NCI-H128 (cell line): ENCODE measurements around the gene TTLL10.
A peak's percentile ranks its signal among the peaks of the same experiment; 100 is the strongest.

Experiments used
- DNase-seq: peaks from one replicate; lab custom pipeline; 2025; ENCODE audit not compliant: unreplicated experiment; lab: John Stamatoyannopoulos, UW

Gene TTLL10

DNA sequence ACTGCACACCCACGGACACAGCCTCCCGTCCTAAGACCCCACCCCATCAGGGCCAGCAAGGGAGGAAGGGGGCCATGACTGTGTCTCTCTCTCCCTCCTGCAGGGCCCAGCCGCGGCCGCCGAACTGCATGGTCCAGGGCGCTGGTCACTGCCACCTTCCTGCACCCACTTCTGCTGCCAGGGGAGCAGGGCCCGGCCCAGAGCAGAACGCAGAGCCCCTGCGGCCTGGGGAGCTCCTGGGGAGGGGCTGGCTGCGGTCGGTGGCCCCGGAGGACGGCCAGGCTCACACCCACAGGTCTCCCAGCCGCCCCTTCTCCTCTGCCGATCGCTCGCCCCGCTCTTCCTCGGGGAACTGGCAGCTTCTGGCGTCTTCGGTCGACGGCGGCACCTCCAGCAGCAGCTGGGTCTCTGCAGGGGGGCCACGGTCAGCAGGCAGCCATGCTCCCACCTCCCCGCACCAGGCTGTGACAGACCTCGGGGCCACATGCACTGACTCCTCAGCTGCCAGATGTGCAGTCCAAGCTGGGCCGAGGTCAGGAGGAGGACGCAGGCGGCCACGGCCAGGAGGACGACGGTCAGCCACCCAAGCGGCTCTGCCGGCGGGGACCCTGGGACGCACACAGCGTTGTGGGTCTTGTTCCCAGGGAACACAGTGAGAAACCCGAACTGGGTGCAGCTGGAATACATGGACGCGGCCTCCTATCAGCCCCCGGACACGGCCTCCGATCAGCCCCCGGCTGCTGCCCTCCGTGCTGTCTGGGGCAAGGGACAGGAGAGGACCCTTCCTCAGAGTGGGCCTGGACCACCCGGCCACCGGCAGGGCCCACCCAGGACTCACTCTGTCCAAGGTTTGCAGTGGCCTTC lies 30.1 kb downstream of the TTLL10 start:
- no peak for DNase-seq

DNA sequence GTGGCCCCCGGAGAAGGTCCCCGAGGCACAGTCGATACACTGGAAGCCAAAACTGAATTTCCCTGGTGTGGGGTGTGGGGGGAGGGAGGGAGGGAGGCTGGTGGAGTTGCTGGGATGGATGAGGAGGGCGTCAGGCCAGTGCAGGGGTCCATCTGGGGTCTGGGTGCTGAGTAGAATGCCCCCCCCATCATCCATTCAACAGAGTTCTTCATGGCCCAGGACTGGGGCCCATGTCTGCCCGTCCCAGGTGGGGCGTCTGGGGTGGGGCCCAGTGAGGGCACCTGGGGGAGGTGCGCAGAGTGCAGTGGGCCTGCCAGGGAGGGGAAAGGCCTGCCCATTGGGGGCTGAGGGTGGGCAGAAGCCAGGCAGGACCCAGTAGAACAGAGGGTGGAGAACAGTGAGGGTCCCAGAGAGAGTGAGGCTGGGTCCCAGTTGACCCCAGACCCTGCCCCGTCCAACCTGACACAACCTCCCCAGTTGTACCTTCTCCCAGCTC lies 30.8 kb downstream of the TTLL10 start:
- no peak for DNase-seq

- DNase-seq, result no peak
These were observed 31.5 kb downstream of the TTLL10 start for GRCh38 chr1:1204998-1205768.

- no peak for DNase-seq
These were observed 32.2 kb downstream of the TTLL10 start for GRCh38 chr1:1205769-1206375.

GRCh38 chr1:1206376-1206965 lies 32.8 kb downstream of the TTLL10 start, which contains the start of gene TNFRSF18:
TSS of gene TNFRSF18 (minus strand) at chr1:1206592. CDS start at chr1:1206571, 21 bp downstream.
- DNase-seq, result peak; percentile 43

DNA sequence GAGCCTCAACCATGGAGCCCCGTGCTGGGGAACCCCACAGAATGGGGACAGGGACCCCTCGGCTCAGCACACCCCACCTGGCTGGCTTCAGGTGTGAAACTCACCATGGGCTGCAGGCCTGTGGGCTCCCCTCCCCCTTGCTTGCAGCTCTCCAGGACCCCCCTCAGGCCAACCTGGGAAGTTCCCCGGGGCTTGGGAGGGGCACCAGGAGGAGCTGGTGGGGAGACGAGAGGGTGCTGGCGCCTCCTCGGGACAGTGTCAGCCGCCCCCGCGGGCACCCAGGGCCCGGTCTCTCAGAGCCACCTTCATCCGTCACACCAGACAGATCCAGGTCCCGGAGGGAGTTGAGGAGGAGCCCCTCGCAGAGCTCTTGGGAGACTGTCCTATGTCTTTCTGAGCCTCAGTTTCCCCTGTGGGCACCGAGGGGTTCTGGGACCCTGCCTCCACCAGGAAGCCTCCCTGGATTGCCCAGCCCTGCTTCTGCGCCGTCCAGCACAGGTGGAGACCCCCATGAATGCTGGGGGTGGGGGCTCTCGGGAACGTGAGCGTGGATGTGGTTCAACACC lies 33.4 kb downstream of the TTLL10 start:
- DNase-seq, result no peak

DNA sequence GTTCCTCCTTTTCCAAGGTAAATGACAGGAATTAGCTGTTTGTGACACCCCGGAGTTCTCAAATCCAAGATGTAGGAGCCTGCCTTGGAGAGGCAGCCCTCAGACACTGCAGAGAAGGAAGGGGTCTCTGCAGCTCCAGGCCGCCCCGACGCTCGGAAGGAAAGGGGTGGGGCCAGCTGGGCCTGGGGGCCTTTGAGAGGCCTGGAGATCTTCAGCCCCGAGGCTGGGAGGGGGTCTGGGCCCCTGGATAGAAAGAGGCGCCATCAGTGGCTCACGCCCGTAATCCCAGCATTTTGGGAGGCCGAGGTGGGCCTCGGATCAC lies 33.9 kb downstream of the TTLL10 start:
- no peak for DNase-seq

DNA sequence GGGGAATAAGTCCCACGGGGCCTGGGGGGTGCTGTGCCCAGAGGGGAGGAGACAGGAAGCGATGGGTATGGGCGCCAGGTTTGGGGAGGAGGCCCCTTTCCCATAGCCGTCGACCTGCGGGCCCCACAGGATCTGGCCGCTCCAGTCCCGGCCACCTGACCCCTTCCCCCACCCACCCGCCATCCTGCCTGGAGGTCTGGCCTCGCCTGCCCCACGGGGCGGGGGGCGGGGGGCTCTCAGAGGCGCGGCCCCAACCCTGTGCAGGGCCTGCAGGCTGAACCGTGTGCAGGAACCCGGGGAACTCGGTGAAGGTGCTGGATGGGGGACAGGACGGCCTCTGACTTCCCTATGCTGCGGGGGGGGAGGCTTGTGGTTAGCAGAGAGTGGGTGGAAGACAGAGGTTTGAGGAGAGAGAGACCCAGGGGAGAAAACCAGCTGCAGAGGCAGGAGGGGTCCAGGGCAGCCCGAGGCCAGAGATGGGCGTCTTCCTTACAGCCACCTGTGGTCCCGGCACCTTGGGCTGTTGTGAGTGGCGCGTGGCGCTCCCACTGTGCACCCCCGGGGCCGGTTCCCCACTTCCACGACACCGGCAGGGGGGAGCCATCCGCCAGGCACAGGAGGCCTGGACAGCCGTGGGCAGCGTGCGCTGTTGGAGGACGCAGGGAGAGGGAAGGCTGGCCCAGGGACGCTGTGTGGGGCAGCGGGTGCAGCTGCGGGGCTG lies 35.2 kb downstream of the TTLL10 start:
- DNase-seq, result no peak

DNA sequence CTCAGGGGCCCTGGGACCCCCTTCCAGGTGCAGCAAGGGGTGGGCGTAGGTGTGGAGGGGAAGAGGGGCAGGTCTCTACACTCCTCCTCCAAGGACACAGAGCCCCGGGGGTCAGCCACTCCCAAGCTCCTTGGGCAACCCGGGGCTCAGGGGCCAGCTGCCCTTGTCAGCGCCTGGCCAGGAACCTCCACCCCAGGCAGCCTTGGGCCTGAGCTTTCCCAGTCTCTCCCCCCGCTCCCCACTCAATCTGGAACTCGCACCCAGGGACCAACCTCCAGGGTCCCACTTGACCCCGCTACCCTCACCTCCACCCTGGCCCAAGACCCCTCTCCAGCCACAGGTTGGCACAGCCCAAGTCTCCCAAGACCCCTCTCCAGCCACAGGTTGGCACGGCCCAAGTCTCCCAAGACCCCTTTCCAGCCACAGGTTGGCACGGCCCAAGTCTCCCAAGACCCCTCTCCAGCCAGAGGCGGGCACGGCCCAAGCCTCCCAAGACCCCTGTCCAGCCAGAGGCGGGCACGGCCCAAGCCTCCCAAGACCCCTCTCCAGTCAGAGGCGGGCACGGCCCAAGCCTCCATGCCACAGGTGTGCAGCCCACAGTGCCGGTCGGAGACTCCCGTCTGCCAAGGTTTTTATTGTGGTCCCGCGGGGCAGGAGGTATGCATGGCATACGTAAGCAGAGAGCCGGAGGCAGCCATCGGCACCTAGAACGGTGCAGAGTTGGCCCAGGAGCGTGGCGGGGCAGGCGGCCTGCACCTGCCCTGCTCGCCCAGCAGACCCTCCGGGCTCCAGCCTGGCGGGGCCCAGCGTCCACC lies 37.3 kb downstream of the TTLL10 start:
- DNase-seq, result no peak

DNA sequence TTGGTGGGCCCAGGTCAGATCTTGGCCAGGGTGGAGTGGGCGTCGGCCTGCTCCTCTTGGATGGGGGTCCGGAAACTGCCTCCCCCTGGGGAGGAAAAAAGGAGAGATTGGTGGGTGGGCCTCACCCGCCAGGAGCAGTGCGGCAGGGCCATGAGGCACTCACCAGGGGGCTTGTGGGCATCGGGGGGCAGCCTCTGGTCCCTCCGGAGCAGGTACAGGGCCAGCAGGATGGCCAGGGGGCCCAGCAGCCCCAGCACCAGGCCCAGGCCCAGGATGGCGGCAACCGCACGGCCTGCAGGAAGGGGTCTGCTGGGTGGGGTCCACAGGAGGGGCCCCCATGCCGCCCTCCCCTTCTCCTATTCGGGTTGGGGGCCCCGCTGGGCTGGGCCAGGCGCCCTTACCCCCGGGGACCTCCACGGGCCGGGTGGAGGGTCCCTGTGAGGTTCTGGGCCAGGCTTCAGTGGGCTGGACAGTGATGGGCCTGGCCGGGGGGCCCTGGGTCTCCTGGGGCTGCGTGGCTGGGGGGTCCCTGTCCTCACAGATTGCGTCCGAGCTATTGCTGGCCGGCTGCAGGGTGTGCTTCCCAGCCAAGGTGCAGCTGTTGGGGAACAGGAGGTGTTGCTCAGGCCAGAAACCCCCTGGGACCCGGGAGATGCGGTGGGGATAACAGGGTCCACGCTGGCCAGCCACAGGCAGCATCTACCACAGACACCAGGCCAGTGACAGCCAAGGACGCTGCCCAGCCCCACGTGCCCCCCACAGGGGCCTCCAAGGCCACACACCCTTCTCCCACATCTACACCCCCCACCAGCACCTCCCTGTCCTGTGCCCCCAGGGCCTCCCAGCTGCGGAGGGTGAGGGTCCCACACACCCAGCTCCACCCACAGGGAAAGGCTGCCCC lies 38.1 kb downstream of the TTLL10 start:
- DNase-seq, result no peak

DNA sequence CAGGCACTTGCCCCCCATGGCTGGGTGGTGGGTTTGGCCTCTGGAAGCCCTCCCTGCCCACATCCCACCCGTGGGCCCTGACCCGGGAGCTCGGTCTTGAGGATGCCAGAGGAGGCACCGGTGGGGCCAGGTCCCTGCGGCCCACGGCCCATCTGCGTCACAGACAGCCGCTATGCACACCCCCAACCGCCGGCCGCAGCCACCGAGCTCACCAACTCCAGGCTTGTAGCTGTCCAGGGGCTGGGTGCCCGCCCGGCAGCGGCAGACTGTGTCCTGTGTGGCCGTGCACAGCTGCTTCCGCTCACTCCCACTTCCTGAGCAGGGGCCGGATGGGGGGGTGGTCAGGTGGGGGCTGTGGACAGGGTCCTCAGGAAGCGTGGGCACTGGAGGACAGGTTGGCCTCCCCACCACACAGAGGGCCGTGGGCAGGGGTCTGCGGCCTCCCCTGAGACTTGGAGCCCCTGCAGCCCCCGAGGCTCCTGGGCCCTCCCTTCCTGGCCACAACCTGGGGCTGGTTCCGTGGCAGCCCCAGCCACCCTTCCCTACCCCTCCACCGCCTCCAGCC lies 39.2 kb downstream of the TTLL10 start:
- no peak for DNase-seq

- DNase-seq, result no peak
These were observed 39.9 kb downstream of the TTLL10 start, which contains the start of gene TNFRSF4 for GRCh38 chr1:1213345-1214265. TSS of gene TNFRSF4 (minus strand) at chr1:1214153. CDS start at chr1:1214127, 26 bp downstream.

DNA sequence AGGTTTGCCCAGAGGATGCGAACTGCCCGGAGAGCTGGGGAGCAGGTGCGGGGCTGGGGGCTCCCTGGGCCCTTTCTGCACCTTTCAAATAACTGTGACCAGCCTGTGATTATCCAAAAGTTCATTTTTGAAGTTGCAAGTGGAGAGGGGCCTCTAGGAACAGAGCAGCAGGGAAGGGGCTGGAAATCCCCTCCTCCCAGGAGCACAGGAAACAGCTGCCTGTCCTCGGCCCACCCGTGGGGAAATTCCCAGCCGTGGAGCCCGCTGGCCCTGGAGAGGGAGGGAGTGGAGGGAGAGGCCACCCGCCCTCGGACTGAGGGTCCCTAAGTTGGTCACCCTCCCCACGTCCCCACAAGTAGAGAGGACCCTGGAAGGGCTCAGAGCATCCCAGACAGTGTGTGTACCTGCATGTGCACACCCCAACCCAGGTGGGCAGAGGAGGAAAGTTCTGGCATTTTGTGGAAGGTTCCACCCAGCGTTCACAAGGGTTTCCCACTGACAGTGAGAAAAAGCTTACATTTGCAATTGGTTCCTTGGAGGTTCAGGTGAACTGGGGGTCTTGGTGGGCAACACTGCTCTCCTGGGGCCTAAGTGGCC lies 41.5 kb downstream of the TTLL10 start:
- no peak for DNase-seq

DNA sequence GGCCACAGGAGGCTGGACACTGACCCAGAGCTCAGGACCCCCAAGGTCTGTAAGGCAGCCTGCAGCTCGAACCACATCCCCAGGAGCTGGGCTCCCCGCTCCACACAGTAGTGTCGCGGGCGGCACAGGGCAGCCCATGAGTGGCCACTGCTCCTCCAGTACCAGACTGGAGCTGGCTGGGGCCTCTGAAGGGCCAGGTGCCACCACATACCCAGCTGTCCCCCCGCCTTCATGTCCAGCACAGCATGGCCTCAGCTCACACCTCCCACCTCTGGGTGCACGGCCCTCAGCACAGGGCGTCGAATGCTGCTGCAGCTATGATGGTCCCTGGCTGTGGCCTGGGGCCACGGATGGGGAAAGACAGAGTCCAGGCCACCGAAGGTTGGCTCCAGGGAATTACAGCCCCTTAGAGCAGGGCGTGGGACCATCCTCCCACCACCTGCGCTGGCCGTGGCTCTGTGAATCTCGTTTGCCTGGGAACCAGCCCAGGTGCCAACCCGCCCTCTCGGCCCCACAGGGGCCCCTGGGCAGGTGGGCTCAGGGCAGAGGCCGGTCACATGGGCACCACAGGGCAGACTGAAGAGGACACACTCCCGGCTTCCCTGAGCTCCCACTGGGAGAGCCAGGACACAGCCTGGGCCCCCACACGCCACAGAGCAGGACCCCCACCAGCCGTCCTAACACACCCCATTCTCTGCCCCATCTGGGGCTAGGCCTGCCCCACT lies 42.4 kb downstream of the TTLL10 start:
- no peak for DNase-seq

GRCh38 chr1:1216770-1217620 lies 43.3 kb downstream of the TTLL10 start:
- DNase-seq, result no peak
